ENCODE data around the gene MYCBP2.

The MYCBP2 gene

GRCh38 chr13:77084755-77085154 is 242.1 kb downstream of the MYCBP2 start:
- CTCF ChIA-PET, result no interaction called here
- no peak overlapping the region for H3K4me3 ChIP-seq (ENCODE audit: low read depth, low read length)
- POLR2A ChIA-PET, result no interaction called here
- no peak for DNase-seq (ENCODE audit: low read depth, low spot score)
- no peak for TF ChIP-seq CTCF (IDR thresholded peaks at IDR 0.05; ENCODE audit: insufficient read depth, low read length, missing control alignments)

- ChIA-PET POLR2A (no interaction called here), CTCF (no interaction called here)
- DNase-seq (ENCODE audit: low read depth, low spot score), result no peak
- no peak overlapping the region for H3K4me3 ChIP-seq (ENCODE audit: low read depth, low read length)
- TF ChIP-seq CTCF (IDR thresholded peaks at IDR 0.05; ENCODE audit: insufficient read depth, low read length, missing control alignments), result no peak
These were observed 246.9 kb downstream of the MYCBP2 start for GRCh38 chr13:77079902-77080413.

GRCh38 chr13:77067519-77067918 is 259.4 kb downstream of the MYCBP2 start:
- DNase-seq (ENCODE audit: low read depth, low spot score), result no peak
- H3K4me3 ChIP-seq (ENCODE audit: low read depth, low read length), result no peak overlapping the region
- ChIA-PET CTCF (no interaction called here), POLR2A (no interaction called here)
- TF ChIP-seq CTCF (IDR thresholded peaks at IDR 0.05; ENCODE audit: insufficient read depth, low read length, missing control alignments), result no peak

GRCh38 chr13:77065461-77066147 is 261.3 kb downstream of the MYCBP2 start:
- no peak overlapping the region for H3K4me3 ChIP-seq (ENCODE audit: low read depth, low read length)
- CTCF ChIA-PET, result no interaction called here
- no peak for TF ChIP-seq CTCF (IDR thresholded peaks at IDR 0.05; ENCODE audit: insufficient read depth, low read length, missing control alignments)
- DNase-seq (ENCODE audit: low read depth, low spot score), result no peak
- POLR2A ChIA-PET, result no interaction called here

- no peak overlapping the region for H3K4me3 ChIP-seq (ENCODE audit: low read depth, low read length)
- no peak for TF ChIP-seq CTCF (IDR thresholded peaks at IDR 0.05; ENCODE audit: insufficient read depth, low read length, missing control alignments)
- DNase-seq (ENCODE audit: low read depth, low spot score), result no peak
- ChIA-PET CTCF (no interaction called here), POLR2A (no interaction called here)
These were observed 264.8 kb downstream of the MYCBP2 start for GRCh38 chr13:77062097-77062496.

- ChIA-PET POLR2A (no interaction called here), CTCF (no interaction called here)
- DNase-seq (ENCODE audit: low read depth, low spot score), result no peak
- no peak for TF ChIP-seq CTCF (IDR thresholded peaks at IDR 0.05; ENCODE audit: insufficient read depth, low read length, missing control alignments)
- H3K4me3 ChIP-seq (ENCODE audit: low read depth, low read length), result no peak overlapping the region
These were observed 265.5 kb downstream of the MYCBP2 start for GRCh38 chr13:77061362-77061761.

Measured in AG04449 (cell line).